NAMALWA (cell line): Measurements from ENCODE around the gene HSPA1A.

Experiments
- DNase-seq: peaks from one replicate; pipeline ENCODE4 v3.0.0-alpha.2; 2015; ENCODE audit warnings: low spot score

Gene HSPA1A

GRCh38 chr6:31865205-31866118 is 50.1 kb downstream of the HSPA1A start:
- DNase-seq, result no peak
